ENCODE results near the gene NEURL1B. TPM values are rescaled to one million over a fixed set of nuclear protein-coding genes. Genes with fewer than 3 reads are reported as not detected.

Gene NEURL1B
- total and polyA plus RNA-seq, 10 of the 15 experiments (the other 5 are each of a cell fraction or from before 2014, with no cell fraction given) = 0.04 to 0.28 (median 0.05) TPM; not detected in 4

- TF ChIP-seq ATF2 (IDR thresholded peaks at IDR 0.05; ENCODE audit: low read length) = no peak
- no peak for TF ChIP-seq POU2F2 (IDR thresholded peaks at IDR 0.05; ENCODE audit: borderline replicate concordance, low read depth, low read length)
Observed at GRCh38 chr5:172605466-172605865, 35.6 kb upstream of the NEURL1B start (continued).

GRCh38 chr5:172606156-172606785 is 34.8 kb upstream of the NEURL1B start:
- ChIA-PET POLR2A (no interaction called here), SMC1A (ENCODE audit: uncharacterized antibody, unreplicated experiment) (interaction anchor here (1.3 kb wide), 1 partner anchor 23 kb away, joined by 4 read pairs; no protein-coding TSS in a partner anchor), RAD21 (ENCODE audit: unreplicated experiment) (no interaction called here), CTCF (no interaction called here)
- FAIRE-seq (no peak), ATAC-seq (no peak), DNase-seq (ENCODE audit: low read depth, low spot score) (no peak)
- Histone ChIP-seq H3K4me2 (ENCODE audit: control insufficient read depth, insufficient read depth) (no peak overlapping the region), H2AFZ (ENCODE audit: control insufficient read depth, low read depth, low read length) (no peak overlapping the region), H4K20me1 (ENCODE audit: control insufficient read depth, insufficient read depth) (no peaks in the 10 kb centered on the region), H3K36me3 (ENCODE audit: control insufficient read depth in 2 of 2, insufficient read depth in 2 of 2, low read length in 1 of 2) (no peaks in the 10 kb centered on the region), H3K27ac (ENCODE audit: control insufficient read depth, insufficient read depth) (no peak overlapping the region), H3K27me3 (replicated peaks in 1 of 2; ENCODE audit: control insufficient read depth in 2 of 2, insufficient read depth in 2 of 2, low read length in 1 of 2) (peaks cover 0 to 9% of the 10 kb centered on the region in 2 experiments; a peak in 3 of 4 replicates), H3K4me1 (ENCODE audit: control insufficient read depth, insufficient read depth, low read length) (no peaks in the 10 kb centered on the region), H3K4me3 (no peak overlapping the region), H3K9ac (ENCODE audit: control insufficient read depth, insufficient read depth, low read length) (no peak overlapping the region), H3K79me2 (ENCODE audit: control insufficient read depth, insufficient read depth, low read length) (no peaks in the 10 kb centered on the region), H3K9me3 (replicated peaks; ENCODE audit: control insufficient read depth, insufficient read depth, low read length) (no peaks in the 10 kb centered on the region)
- BruUV-seq (replicated peaks) = no TSS peak
- in situ Hi-C loops (cut with MboI) = no loop called here
- 2% methylated on average over 4 of the region's 4 CpGs for WGBS (ENCODE audit: insufficient coverage, insufficient replicate concordance, low lambda C conversion rate, missing lambda C conversion rate)
- intact Hi-C loops (cut with micrococcal nuclease; ENCODE audit: unreplicated experiment) = no loop called here
- TF ChIP-seq ZNF24 (IDR thresholded peaks at IDR 0.05) = no peak
- no peak for TF ChIP-seq RB1 (IDR thresholded peaks at IDR 0.05; ENCODE audit: borderline replicate concordance)
- TF ChIP-seq JUNB (IDR thresholded peaks at IDR 0.05) = no peak
- TF ChIP-seq BACH1 (IDR thresholded peaks at IDR 0.05; ENCODE audit: borderline replicate concordance) = no peak
- TF ChIP-seq RBBP5 (conservative IDR thresholded peaks at IDR 0.05) = no peak
- TF ChIP-seq LARP7 (IDR thresholded peaks at IDR 0.05) = no peak
- no peak for TF ChIP-seq NR2C2 (IDR thresholded peaks at IDR 0.05; ENCODE audit: borderline replicate concordance, control insufficient read depth, insufficient read length, low read depth)
- no peak for TF ChIP-seq ZNF384 (IDR thresholded peaks at IDR 0.05; ENCODE audit: borderline replicate concordance, low read depth, low read length)
- TF ChIP-seq FOXM1 (IDR thresholded peaks at IDR 0.05; ENCODE audit: low read depth, low read length) = no peak
- TF ChIP-seq ZNF207 (IDR thresholded peaks at IDR 0.05; ENCODE audit: borderline replicate concordance) = no peak
- TF ChIP-seq ZNF274 (IDR thresholded peaks at IDR 0.05; ENCODE audit: insufficient read depth, insufficient read length) = no peak
- no peak for TF ChIP-seq PAX5 (IDR thresholded peaks at IDR 0.05; ENCODE audit: borderline replicate concordance, low read depth, low read length)
- TF ChIP-seq SMAD1 (IDR thresholded peaks at IDR 0.05; ENCODE audit: low read depth, partially characterized antibody) = no peak
- no peak for TF ChIP-seq GABPA (IDR thresholded peaks at IDR 0.05; ENCODE audit: low read depth)
- no peak for TF ChIP-seq ZBTB33 (IDR thresholded peaks at IDR 0.05)
- no peak for TF ChIP-seq CHD1 (IDR thresholded peaks at IDR 0.05; ENCODE audit: low read depth, low read length)
